Nephron (organoid): Measurements from ENCODE around the gene CENPS.

Experiments used
- H3K27ac Mint-ChIP-seq, 3 experiments: 2 replicates each; pipeline ENCODE4 v1.8.0; 2020; ENCODE audit warnings: mixed read lengths in 3 of 3, mild to moderate bottlenecking in 2 of 3, moderate library complexity in 1 of 3
- H3K27me3 Mint-ChIP-seq: 2 replicates; pipeline ENCODE4 v1.8.0; 2021; ENCODE audit warnings: low read depth, mild to moderate bottlenecking, moderate library complexity, mixed read lengths
- H3K36me3 Mint-ChIP-seq: 2 replicates; pipeline ENCODE4 v1.8.0; 2020; ENCODE audit warnings: low read depth, mixed read lengths
- H3K4me1 Mint-ChIP-seq: 2 replicates; pipeline ENCODE4 v1.8.0; 2020; ENCODE audit warnings: mixed read lengths
- H3K4me3 Mint-ChIP-seq, 3 experiments: 2 replicates each; pipeline ENCODE4 v1.8.0; 2020; ENCODE audit warnings: mild to moderate bottlenecking in 3 of 3, mixed read lengths in 3 of 3, moderate library complexity in 2 of 3
- H3K9me3 Mint-ChIP-seq: 2 replicates; pipeline ENCODE4 v1.8.0; 2020; ENCODE audit warnings: mixed read lengths
- CTCF ChIP-seq, 3 experiments: fragments of 200-600 bp; sonication (generic); IDR thresholded peaks; one replicate each; pipeline ENCODE4 v1.5.0; 2021; ENCODE audit warnings: antibody characterized with exemption in 3 of 3; ENCODE audit not compliant: unreplicated experiment in 3 of 3

CENPS gene

DNA sequence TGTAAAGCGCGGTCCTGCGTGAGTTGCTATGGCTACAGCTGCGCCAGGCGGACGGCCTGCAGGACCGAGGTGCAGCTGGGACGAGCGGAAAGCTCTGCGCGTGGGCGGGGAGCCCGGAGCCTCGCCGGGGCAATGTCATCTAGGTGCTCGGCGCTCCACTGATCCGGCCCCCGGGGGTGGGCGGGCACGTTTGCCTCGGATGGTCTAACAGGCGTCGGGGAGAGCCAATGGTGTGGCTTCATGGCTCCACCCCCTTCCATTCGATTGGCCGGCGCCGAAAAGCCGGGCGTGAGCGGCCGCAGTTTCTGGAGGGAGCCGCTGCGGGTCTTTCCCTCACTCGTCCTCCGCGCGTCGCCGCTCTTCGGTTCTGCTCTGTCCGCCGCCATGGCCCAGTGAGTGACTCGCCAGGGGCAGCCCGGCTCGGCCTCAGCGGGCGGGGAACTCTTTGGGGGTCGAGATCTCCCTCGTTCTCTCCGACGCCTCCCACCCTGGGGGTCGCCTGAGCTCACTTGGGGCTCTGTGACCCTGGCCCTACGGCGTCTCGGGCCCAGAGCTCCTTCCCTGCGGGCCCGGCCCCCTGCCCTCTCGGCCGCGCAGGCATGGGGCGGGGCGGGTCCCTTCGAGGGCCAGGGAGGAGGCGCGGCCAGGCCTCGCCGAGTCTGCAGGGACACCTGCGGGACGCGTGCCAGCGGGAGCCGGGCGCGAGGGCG, 31.3 kb upstream of the CENPS start, which contains the start of gene PGD:
TSS of gene PGD (plus strand) at position 331 of the 710 bp plus-strand sequence. CDS start at position 385, 54 bp downstream.
- H3K27me3 Mint-ChIP-seq, result no peaks in the 10 kb centered on the region
- peaks cover 27% of the 10 kb centered on the region for H3K4me1 Mint-ChIP-seq
- peak within 1 kb of the TSS; percentile 80 to 96 (median 82) for H3K27ac Mint-ChIP-seq
- H3K4me3 Mint-ChIP-seq, result peak within 1 kb of the TSS; percentile 94 to 97 (median 95)
- peaks cover 3% of the 10 kb centered on the region for H3K9me3 Mint-ChIP-seq
- peaks cover 38% of the 10 kb centered on the region for H3K36me3 Mint-ChIP-seq
- no peak for TF ChIP-seq CTCF (IDR thresholded peaks at IDR 0.05; ENCODE audit: unreplicated experiment in 3 of 3)

- H3K4me1 Mint-ChIP-seq, result peaks cover 29% of the 10 kb centered on the region
- H3K9me3 Mint-ChIP-seq, result no peaks in the 10 kb centered on the region
- no peaks in the 10 kb centered on the region for H3K27me3 Mint-ChIP-seq
- TF ChIP-seq CTCF (IDR thresholded peaks at IDR 0.05; ENCODE audit: unreplicated experiment in 3 of 3), result no peak
- H3K4me3 Mint-ChIP-seq, result peak overlapping the region; percentile 93 to 97 (median 94)
- H3K36me3 Mint-ChIP-seq, result peaks cover 39% of the 10 kb centered on the region
- peak overlapping the region; percentile 69 to 96 (median 80) for H3K27ac Mint-ChIP-seq
These were observed 30.7 kb upstream of the CENPS start for GRCh38 chr1:10399444-10399941.

- Mint-ChIP-seq H3K27me3 (no peaks in the 10 kb centered on the region), H3K4me1 (peaks cover 29% of the 10 kb centered on the region), H3K4me3 (peak overlapping the region; percentile 93 to 97 (median 94)), H3K9me3 (no peaks in the 10 kb centered on the region), H3K36me3 (peaks cover 44% of the 10 kb centered on the region), H3K27ac (peak overlapping the region; percentile 69 to 96 (median 80))
- TF ChIP-seq CTCF (IDR thresholded peaks at IDR 0.05; ENCODE audit: unreplicated experiment in 3 of 3), result no peak
These were observed 30.2 kb upstream of the CENPS start for GRCh38 chr1:10400013-10400412.

DNA sequence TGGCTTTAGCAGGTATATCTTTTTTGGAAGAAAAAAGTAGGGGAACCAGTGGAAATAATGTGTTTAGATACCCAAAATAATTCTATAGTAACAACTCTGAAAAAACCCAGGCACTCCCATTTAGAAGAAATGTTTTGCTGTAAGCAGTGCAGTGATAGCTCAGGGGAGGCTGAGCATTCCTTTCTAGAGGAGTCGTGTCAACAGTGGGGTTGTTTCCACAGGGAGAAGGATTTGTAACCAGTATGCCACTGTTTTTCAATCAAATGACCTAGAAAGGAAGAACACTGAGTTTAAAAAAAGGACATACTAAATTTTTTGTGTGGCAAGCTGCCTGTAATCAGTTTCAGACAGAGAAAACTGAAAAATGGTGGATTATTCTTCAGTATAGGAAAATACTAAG, 29.0 kb upstream of the CENPS start:
- peaks cover 29% of the 10 kb centered on the region for H3K4me1 Mint-ChIP-seq
- peak overlapping the region; percentile 69 to 87 (median 83) for H3K27ac Mint-ChIP-seq
- H3K9me3 Mint-ChIP-seq, result no peaks in the 10 kb centered on the region
- peak overlapping the region; percentile 2 to 94 (median 51) for H3K4me3 Mint-ChIP-seq
- TF ChIP-seq CTCF (IDR thresholded peaks at IDR 0.05; ENCODE audit: unreplicated experiment in 3 of 3), result no peak
- H3K27me3 Mint-ChIP-seq, result no peaks in the 10 kb centered on the region
- peaks cover 45% of the 10 kb centered on the region for H3K36me3 Mint-ChIP-seq

GRCh38 chr1:10402729-10403274, 27.4 kb upstream of the CENPS start:
- peaks cover 60% of the 10 kb centered on the region for H3K36me3 Mint-ChIP-seq
- no peaks in the 10 kb centered on the region for H3K9me3 Mint-ChIP-seq
- no peak for TF ChIP-seq CTCF (IDR thresholded peaks at IDR 0.05; ENCODE audit: unreplicated experiment in 3 of 3)
- H3K27ac Mint-ChIP-seq, result no peak overlapping the region
- H3K4me3 Mint-ChIP-seq, result no peak overlapping the region
- H3K27me3 Mint-ChIP-seq, result no peaks in the 10 kb centered on the region
- peaks cover 29% of the 10 kb centered on the region for H3K4me1 Mint-ChIP-seq
